ENCODE data around the gene NFATC1.

The NFATC1 gene

DNA sequence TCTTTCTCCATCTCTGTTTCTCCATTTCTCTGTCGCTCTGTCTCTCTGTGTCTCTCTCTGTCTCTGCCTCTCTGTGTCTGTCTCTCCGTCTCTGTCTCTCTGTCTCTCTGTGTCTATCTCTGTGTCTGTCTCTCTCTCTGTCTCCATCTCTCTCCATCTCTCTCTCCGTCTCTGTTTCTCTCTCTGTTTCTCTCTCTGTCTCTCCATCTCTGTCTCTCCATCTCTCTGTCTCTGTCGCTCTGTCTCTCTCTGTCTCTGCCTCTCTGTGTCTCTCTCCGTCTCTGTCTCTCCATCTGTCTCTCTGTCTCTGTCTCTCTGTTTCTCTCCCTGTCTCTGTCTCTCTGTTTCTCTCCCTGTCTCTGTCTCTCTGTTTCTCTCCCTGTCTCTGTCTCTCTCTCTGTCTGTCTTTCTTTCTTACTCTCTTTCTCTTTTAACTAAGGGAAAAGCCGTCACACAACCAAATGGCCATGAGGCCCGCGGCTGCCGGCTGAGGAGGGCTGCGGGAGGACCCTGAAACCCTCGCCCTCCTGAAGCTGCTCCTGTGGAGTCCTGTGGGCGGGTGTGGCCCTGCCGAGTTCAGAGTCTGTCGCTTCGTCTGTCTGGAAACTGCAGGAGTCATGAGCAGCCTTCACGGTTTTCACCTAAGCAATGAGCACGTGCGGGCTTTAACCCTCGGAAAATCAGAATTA is 29.3 kb downstream of the NFATC1 start:
- DNase-seq, result no peak

DNA sequence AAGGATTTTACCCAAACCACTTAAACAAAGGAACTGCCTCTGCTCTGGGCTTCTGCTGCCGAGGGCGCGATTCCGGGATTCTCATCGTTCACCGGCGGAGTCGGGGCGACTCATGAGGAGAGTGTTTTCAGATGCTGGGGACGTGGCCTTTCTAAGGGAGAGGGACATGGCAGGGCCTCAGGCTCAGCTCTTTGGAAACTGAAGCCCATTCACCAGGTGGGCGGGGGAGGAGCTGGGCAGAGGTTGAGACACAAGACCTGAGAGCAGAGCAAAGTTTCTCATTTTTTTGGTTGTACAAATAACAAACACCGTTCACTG is 29.8 kb downstream of the NFATC1 start:
- DNase-seq, result no peak

DNA sequence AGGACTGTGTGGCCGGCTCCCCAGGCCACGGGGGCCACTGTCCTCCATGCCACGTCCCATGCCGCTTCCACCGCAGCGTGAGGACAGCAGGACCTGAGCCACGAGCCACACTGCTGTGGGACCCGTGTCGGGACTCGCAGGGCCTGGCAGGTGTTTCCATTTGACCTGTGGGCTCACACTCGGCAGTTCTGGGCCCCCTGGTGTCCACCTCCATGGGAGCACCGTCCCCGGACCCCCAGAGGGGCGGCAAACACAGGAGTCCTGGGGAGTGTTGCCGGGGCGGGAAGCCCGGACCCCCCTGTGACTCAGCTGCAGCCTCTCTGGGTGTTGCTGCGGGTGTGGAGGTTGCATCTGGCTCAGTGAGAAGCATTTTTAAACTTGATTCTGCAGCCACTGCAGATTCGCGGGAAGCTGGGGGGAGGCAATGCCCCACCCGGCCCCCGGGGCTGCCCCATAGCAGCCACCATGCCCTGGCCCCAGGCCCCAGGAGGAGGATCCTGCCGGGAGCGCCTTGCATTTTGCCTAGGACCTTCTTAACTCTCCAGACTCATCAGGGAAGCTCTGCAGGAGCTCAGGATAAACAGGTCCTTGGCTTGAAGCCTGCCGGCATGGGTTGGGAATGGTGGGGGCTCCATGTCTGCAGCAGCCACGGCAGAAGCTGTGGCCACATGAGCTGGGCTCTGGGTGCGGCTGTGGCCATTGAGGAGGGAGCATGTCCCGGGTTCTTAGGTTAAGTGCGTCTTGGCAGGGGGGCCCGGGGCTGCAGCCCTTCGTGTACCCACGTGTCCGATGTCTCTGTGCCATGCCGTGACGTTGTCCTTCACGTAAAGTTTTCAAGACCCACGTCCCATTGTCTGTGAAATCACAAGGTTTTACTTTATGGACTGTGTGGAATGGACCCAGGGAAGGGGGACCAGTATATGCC is 30.9 kb downstream of the NFATC1 start:
- no peak for DNase-seq

DNA sequence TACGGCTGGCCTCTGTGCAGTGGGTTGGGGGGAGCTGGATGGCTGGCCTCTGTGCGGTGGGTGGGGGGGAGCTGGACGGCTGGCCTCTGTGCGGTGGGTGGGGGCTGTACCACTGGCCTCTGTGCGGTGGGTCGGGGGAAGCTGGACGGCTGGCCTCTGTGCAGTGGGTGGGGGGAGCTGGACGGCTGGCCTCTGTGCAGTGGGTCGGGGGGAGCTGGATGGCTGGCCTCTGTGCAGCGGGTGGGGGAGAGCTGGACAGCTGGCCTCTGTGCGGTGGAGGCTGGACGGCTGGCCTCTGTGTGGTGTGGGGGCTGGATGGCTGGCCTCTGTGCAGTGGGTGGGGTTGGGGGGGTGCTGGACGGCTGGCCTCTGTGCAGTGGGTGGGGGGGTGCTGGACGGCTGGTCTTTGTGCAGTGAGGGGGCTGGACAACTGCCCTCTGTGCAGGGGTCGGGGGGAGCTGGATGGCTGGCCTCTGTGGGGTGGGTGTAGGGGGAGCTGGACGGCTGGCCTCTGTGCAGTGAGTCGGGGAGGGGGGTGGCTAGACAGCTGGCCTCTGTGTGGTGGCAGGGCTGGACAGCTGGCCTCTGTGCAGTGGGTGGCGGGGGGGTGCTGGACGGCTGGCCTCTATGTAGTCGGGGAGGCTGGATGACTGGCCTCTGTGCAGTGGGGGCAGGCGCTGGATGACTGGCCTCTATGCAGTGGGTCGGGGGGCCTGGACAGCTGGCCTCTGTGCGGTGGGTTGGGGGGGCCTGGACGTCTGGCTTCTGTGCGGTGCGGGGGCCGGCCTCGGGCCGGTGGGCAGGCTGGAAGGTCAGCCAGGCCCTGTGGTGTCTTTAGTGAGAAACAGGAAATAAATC is 31.9 kb downstream of the NFATC1 start:
- no peak for DNase-seq

DNA sequence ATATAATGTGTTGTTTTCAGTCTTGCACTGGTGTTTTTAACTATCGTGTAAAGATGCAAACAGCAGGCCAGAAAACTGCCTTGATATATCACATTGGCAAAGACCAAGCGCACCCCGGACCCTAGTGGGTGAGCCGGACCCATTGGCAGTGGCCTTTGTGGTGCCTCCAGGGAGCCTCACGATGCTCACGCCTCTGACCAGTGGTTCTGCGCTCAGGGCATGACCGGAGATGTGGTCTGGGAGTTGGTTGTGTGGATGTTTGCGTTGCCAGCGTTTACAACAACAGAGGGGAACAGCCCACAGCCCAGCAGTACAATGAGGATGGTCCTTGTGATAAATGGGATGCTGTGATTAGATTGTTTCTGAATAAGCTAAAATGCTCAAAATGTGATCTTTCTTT is 32.6 kb downstream of the NFATC1 start:
- no peak for DNase-seq

DNA sequence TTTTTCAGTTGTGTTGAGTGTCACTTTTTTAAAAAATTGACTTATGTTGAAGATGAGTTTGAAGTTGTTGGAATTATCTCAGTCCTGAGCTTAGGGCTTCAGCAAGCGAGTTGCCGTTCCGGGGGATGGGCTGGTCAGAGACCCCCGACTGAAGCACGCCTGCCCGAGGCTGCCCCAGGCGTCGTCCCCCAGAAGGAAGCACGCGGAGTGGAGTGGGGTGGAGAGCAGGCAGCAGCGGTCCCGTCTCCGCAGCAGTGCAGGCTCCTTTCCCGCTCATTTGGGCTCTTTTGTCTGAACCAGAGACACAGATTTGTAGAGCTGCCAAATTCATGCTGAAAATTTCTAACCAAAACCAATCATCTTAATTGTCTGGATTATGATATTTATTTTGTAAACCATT is 33.7 kb downstream of the NFATC1 start:
- DNase-seq, result peak; percentile 10

DNA sequence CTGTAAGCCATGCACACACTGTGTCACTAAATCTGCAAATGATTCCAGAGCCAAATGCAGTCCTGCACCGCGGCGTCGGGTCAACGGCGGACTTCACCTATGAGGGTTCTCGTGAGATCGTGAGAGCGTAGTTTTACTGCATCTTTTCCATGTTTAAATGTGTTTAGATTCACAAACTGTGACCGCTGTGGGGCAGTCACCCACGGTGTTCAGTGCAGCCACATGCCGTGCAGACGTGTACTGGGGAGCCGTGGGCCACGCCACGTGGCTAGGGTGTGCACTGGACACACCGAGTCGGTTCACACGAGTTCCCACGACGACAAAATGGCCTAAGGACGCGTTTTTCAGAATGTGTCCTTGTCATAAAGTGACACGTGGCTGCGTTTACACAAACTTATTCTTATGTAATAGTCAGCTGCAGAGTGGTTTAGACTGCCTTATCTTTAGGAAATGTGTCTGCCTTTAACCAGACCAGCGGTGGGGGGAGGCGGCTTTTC is 34.1 kb downstream of the NFATC1 start:
- no peak for DNase-seq

DNA sequence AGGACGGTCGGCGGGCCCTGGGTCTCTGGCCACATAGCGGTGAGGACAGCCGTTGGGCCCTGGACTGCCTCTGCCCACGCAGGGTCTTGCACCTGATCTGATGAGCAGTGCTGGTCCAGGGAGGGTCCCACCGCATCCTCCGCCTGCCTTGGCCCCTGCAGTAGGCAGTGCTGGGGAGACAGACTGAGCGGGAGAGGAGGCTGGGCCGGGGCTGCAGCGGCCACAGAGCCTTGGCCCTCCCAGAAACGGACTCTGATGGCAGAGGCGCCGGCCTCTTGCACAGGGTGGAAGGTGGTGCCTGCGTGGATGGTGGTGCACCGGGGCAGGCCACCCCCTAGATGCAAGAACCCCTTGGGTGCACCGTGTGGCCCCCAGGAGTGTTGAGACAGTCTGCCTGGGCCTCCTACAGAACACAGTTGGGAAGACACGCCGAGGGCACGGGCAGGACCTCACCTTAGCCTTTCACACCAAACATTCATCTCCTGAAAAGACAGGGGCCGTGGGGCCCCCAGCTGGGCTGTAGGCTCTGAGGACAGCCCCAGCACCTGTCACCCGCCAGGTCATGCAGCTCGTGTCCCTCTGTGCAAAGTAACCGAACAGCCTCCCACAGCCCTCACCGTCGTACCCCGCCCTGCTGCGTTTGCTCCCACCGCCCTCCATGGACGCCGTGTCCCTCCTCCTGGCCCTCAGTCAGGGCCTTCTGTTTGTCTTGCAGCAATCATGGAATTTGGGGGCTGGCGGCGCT is 36.8 kb downstream of the NFATC1 start:
- no peak for DNase-seq

DNA sequence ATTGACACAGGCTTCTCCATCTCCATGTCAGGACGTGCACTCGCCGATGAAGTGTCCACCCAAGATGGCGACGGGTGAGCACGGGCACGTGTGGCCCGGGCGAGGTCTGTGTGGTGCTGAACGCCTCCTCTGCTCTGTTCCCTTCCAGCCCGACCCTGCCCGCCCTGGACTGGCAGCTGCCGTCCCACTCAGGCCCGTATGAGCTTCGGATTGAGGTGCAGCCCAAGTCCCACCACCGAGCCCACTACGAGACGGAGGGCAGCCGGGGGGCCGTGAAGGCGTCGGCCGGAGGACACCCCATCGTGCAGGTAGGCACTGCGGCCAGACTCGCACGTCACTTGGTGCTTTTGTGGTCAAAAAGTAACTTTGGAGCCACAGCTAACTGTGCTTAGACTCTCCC is 37.7 kb downstream of the NFATC1 start:
- DNase-seq, result no peak

DNA sequence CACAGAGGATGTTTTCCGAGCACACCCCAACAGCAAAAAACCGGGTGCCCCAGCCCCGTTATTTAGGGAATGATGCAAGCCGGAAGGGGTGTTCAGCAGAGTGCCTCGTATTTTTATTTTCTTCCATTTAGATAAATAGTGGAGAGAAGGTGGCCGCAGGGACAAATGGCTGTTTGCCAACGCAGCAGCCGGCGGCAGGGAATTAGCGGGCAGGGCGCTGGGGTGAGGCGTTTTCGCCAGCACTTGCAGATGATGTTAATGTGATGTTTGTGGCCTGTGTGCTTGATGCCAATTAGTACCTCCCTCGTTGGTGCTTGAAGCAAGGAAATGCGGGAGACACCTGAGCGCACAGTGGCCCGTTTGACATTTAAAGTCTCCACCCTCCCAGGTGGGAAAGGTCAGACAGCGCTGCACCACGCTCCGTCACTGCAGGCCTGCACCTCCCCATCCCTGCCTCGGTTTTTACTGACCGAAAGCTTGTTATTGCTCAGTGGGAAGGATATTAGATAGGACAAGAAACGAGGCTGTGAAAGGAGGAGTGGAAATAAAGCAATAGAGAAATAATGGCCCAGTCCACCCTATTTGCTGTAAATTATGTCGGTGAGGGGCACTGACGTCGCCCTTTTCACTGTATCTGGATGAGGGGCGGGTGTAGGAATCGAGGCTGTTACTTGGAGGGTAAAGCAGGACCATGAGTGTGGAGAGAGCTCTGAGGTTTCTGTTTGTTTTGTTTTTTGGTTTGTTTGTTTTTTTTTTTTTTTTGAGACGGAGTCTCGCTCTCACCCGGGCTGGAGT is 39.1 kb downstream of the NFATC1 start:
- peak; percentile 57 for DNase-seq

DNA sequence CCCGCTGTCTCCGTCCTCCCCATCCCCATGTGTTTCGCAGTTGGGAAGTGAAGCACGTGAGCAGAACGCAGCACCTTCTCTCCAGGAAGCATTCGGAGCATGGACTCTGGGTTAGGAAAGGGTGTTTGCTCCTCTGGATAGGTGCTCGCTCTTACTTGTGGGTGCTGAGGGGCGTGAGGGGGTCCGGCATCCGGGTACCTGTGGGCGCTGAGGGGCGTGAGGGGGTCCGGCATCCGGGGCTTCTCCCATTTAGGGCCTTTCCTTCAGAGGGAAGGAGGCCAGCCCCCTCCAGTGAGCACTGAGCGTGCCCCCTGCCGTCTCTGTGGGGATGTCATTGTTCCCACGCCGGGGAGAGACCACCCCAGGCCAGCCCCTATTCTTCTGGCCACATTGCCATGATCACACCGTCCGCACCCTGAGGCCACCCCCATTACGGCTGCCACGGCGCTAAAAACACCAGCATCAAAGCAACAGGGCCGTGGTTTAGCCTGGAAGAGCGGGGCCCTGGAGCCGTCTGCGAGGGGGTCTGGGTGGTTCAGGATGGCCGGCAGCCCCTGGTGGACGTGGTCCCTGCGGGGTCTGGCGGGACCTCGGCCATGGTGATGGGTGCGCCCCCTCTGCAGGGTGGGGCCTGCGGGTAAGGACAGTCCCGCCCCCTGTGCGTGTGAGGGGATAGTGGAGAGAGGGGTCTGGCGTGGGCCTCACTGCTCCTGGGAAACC is 41.0 kb downstream of the NFATC1 start:
- DNase-seq, result no peak

DNA sequence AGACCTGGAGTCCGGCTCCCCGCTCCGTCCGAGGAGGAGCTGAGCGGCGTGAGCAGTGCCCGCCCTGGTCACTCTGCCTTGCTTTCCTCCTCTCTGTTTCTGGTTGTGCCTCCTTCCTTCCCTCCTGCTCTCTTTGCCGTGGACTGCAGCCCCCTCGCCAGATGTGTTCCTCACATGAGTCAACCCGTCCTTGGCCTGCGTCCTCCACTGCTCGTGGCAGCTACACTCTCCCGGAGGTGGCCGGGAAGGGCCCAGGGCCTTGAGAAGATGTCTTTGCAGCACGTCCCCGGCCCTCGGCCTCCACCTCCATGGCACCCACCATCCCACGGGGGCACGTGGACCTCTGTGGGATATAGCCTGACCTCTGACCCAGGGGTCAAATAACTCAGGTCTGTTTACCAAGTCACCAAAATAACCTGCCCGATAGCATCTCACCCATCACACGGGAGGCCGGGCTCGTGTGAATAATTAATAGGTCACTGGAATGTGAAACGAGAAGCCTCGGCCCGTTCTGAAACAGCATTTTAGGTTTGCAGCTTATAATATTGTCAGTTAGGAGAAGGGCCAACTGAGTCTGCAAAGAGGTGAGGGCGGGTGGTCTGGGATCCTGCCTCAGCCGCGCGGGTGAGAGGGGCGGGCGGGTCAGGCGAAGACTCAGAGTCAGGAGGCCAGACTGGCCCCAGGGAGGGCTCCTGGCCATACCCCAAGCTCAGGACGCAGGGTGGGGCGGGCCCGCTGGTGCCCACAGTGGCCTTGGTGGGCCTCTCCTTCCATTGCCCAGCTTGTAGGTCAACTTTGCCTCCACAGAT is 42.6 kb downstream of the NFATC1 start:
- no peak for DNase-seq

DNA sequence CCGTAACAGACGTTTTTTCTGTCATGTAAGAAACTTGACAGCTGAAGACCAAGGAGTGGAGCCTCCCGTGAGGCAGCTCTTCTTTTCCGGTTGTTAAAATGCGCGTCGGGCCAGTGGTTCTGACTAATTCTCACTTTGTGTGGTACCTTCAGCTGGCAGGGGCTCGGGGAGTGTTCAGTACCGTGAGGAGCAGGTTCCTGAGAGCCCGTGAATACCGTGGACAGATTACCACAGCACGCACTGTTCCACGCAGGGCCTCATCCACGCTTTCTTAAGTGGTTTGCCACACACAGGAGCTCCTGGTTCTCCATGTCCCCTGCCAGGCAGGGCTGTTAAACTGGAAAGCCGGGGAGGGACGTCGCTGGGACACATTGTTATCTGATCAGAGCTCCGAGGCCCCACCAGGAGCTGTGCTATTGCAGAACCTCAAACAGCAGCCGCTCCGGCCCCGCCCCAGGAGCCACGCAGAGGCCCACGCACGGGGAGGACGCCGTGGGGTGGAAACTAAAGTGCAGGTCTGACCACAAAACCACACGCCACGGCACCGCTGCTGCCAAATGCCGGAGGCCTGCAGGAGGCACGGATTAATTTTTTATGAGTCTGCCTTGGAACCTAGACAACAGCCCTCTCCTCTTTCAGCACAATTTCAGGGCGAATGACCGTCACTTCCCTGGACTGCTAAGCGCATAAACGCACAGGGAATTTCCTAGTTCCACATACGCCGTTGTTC is 43.3 kb downstream of the NFATC1 start:
- peak; percentile 23 for DNase-seq

DNA sequence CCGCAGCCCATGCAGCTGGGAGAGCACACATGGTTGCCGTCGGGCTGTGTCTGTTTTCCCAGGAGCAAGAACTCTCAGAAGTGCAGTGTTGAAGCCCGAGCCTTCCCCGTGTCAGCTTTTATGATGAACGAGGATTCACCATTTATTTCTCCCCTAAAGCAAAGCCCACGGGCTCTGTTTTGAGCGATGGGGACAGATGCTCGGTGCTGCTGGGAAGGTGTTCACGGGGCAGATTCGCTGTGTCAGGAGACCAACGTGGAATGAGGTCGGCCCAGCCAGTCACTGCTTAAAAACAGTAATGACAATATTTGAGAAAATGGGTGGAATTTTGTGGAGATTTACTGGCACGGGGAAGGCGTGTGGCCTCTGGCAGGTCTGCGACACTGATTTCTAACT is 43.9 kb downstream of the NFATC1 start:
- DNase-seq, result no peak

DNA sequence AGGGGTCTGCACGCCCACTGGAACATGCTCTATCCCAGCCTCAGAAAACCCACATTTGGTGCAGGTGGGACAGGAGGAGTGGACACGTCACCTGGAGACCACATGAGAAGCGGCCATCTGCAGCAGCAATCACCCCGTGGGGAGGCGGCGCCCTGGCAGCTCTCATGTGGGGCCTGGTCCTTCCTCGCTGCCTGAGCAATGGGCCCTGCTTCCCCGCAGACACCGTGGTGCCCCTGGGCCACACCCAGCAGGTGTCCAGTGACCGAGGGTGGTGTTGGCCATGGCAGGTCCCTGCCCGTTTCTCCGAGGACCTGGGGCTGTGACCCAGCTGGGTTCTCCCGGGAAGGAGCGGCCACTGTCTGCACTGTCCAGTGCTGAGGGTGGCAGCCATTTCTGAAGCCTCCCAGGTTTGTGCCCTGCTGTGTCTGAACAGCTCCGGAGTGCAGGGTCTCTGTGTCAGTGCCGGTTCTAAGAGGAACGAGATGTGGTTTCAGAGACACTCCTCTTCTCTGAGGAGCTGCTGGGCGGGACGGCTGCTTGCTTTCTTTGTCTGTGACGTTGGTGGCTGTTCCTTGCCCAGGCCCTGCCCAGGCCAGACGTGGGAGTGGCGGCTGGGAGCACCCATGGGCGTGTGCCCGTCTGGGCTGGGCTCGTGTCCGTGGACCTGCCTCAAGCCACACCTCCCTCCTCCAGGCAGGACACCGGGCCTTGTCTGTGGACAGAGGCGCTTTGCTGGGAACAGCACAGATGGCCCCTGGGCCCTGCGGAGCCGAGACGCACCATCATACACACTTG is 44.8 kb downstream of the NFATC1 start:
- no peak for DNase-seq

DNA sequence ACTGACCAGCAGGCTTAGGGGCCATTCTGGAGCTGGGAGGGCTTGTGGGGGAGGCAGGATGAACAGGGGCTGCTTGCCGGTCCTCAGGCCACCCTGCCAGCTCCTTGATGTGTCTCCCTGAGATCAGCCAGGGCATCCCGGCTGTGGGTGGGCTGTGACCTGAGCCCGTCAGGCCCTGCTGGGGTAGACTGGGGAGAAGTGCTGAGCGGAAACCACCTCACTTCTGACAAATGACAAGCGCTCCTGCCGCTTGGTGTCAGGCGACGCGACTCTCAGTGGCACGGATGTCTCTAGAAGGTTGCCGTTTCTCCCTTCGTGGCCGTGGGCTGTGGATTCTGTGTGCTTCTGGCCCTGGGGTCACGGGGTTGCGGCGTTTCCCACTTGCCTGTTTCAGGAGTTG is 45.7 kb downstream of the NFATC1 start:
- DNase-seq, result no peak

DNA sequence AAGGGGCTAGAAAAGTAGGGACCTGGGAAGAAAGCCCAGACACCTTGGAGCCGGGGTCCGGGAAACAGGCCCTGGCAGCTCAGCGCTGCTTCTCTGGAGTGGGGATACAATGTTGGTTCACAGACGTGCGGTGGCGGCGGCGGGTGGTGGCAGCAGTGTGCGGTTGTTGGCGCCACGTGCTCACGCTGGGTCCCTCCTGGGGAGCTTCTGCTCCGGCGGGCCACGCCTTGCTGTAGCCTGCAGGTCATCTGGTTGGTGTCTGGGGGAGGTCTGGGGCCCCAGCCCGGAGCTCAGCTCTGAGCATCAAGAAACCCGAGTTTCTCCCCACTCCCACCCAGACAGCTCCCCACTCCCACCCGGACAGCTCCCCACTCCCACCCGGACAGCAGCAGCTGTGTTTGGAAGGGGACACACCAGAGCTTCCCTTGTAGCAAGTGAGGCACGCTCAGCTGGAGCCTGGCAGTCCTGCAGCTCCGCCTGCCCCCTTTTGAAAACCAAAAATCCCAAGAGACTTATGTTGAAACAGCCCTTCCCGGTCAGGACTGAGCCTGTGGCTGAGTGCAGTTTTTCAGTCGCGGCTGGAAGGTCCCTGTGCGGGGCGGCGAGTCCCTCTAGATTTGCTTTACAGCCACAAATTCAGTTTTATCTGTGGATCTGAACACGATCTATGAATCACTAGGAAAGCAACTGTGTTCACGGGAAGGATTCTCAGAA is 46.9 kb downstream of the NFATC1 start:
- DNase-seq, result no peak

DNA sequence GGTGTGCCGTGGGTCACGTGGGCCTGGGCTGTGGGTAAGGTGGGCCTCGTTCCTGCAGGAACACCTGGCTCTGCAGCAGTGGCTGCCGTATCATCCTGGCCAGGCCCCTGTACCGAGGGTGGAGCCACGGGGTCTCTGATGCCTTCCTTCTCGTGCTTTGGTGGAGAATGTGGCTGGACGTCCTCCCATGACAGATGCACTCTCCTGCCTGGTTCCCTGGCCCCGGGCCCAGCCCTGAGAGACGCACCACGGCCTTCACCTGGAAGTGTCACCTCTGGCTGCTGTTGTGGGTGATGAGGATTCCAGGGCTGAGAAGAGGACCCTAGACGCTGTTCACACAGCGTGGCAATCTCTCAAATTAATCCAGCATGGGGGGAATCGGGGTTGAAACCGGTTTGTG is 49.5 kb downstream of the NFATC1 start:
- no peak for DNase-seq
